ENCODE measurements around the gene BUD13.
"Not testable (repeated sequence)": the region's sequence is repeated elsewhere in the genome, so short reads cannot be mapped to it uniquely, and the experiment has no call there.

BUD13 gene

DNA sequence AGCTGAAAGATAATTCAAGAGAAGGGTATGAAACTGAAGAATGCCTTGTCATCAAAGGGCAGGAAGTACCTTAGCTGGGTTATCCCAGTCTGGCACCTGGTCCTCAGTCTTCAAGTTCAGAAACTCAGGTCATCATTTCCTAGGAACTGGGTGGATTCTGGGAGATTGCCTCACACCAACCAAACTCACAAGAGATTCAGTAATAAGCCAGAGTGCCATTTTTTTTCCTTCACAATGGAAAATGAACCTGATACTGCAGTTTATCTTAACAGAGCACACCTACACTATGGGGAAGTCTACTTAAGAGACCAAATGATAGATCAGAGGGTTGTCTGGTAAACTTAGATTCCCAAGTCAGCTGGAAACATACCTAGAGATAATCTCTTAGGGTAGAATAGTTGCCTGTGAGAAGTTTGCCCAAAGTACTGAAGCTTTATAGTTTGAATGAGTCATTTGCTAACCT is 3.8 kb upstream of the BUD13 start:
- H3K4me3 ChIP-seq (ENCODE audit: low read depth, low read length): no peak overlapping the region
- TF ChIP-seq, protein P1, sequence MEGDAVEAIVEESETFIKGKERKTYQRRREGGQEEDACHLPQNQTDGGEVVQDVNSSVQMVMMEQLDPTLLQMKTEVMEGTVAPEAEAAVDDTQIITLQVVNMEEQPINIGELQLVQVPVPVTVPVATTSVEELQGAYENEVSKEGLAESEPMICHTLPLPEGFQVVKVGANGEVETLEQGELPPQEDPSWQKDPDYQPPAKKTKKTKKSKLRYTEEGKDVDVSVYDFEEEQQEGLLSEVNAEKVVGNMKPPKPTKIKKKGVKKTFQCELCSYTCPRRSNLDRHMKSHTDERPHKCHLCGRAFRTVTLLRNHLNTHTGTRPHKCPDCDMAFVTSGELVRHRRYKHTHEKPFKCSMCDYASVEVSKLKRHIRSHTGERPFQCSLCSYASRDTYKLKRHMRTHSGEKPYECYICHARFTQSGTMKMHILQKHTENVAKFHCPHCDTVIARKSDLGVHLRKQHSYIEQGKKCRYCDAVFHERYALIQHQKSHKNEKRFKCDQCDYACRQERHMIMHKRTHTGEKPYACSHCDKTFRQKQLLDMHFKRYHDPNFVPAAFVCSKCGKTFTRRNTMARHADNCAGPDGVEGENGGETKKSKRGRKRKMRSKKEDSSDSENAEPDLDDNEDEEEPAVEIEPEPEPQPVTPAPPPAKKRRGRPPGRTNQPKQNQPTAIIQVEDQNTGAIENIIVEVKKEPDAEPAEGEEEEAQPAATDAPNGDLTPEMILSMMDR (IDR thresholded peaks at IDR 0.05; ENCODE audit: low read depth, low read length): no peak

- H3K4me3 ChIP-seq (ENCODE audit: low read depth, low read length): no peak overlapping the region
- TF ChIP-seq, protein P1 (IDR thresholded peaks at IDR 0.05; ENCODE audit: low read depth, low read length): no peak
These were observed 3.2 kb upstream of the BUD13 start for GRCh38 chr11:116775975-116776374.

DNA sequence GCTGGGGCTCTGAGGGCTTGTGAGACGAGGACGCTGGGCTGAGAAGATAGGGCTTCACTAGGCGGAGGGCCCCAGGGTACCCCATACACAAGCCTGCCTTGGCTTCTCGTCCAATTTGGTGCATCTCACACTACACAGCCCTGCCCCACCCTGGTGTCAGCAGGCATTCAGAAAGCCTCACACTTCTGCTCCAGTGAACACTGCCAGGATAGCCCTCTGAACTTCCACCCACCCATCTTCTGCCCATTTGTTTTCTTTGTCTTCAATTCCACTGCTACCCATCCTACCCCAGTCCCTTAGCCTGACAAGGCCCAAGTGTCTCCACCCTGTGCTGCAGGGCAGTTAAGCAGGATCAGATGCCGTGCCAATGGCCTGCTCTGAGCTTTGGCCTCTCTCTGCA is 1.9 kb upstream of the BUD13 start:
- TF ChIP-seq, protein P1 (IDR thresholded peaks at IDR 0.05; ENCODE audit: low read depth, low read length): no peak
- no peak overlapping the region for H3K4me3 ChIP-seq (ENCODE audit: low read depth, low read length)

GRCh38 chr11:116773203-116774097 is 663 bp upstream of the BUD13 start:
- H3K4me3 ChIP-seq (ENCODE audit: low read depth, low read length): peak overlapping the region; percentile 95
- TF ChIP-seq, protein P1 (IDR thresholded peaks at IDR 0.05; ENCODE audit: low read depth, low read length): no peak

DNA sequence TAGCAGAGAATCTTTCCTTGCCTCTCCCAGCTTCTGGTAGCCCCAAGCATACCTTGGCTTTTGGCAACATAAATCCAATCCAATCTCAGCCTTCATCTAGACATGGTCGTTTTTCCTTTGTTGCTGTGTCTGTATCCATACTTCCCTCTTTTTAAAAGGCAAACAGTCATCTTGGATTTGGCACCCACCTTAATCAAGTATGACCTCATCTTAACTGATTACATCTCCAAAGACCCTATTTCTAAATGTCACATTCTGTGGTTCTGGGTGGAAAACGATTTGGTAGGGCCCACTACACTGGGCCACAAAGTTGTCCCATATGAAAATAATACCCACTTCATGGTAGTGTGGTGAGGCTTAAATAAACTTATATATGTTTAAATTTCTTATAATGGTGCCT is 852 bp downstream of the BUD13 start:
- peak overlapping the region; percentile 95 for H3K4me3 ChIP-seq (ENCODE audit: low read depth, low read length)

GRCh38 chr11:116762132-116762531 is 10.7 kb downstream of the BUD13 start:
- no peak overlapping the region for H3K4me3 ChIP-seq (ENCODE audit: low read depth, low read length)
- TF ChIP-seq, protein P1 (IDR thresholded peaks at IDR 0.05; ENCODE audit: low read depth, low read length): no peak

More for the DNA sequence above, 852 bp downstream of the BUD13 start:
- TF ChIP-seq, protein P1 (IDR thresholded peaks at IDR 0.05; ENCODE audit: low read depth, low read length): no peak

DNA sequence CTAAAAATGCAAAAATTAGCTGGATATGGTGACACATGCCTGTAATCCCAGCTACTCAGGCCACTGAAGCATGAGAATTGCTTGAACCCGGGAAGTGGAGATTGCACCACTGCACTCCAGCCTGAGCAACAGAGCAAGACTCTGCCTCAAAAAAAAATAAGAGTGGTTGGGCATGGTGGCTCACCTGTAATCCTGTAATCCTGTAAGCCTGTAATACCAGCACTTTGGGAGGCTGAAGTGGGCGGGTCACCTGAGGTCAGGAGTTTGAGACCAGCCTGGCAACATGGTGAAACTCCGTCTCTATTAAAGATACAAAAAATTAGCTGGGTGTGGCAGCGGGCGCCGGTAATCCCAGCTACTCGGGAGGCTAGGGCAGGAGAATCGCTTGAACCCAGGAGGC is 16.7 kb downstream of the BUD13 start:
- not testable (repeated sequence) for H3K4me3 ChIP-seq (ENCODE audit: low read depth, low read length)

All from WI38 (cell line).